NCI-H460 (cell line): Measurements from ENCODE around the gene MSMB. TPM values are rescaled to one million over a fixed set of nuclear protein-coding genes. Genes with fewer than 3 reads are reported as not detected.
A peak's percentile ranks its signal among the peaks of the same experiment; 100 is the strongest.
"Not testable (repeated sequence)": the region's sequence is repeated elsewhere in the genome, so short reads cannot be mapped to it uniquely, and the experiment has no call there.

Source experiments
- DNase-seq: peaks from one replicate; pipeline ENCODE4 v3.0.0-alpha.2; 2016; ENCODE audit warnings: low read depth; ENCODE audit errors: extremely low read depth
- total RNA-seq: library from RNA; depleted of rRNA; stranded (reverse); fragments of >200 nt; shearing (Covaris generic); gene quantifications from 2 replicates; pipeline ENCODE4 v1.2.3, GENCODE V29; 2014

The MSMB gene
- total RNA-seq, 1 experiment from 2014 or later: not detected

DNA sequence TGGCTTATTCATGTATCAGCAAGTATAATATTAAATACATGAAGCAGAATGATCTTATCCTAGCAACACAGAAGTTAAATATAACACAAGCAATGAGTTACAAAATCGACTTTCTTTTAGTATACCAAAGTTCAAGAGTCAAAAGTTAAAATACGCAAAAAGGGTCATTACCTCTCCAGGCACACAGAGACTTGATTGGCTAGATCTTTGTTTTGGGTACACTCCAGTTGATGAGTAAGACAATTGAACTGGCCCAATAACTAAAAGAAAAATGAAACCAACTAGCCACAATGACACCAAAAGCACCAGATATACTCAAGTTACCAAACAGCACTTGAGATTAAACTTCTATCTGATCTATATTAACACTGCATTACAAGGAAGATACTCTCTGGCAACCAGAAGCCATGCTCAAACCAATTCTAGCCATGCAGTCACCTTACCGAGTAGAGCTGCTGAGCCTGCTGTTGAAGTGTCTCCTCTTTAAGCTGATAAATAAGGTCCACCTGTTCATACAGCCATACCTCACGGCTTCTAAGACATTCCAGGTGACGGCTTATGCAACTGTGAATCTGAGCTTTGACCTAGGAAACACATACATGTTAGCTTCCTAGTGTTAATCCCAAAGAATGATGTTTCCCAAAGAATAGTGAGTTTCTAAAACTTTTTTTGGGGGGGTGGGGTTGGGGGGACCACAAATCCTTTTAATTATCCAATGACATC is 31.2 kb downstream of the MSMB start:
- DNase-seq: no peak

DNA sequence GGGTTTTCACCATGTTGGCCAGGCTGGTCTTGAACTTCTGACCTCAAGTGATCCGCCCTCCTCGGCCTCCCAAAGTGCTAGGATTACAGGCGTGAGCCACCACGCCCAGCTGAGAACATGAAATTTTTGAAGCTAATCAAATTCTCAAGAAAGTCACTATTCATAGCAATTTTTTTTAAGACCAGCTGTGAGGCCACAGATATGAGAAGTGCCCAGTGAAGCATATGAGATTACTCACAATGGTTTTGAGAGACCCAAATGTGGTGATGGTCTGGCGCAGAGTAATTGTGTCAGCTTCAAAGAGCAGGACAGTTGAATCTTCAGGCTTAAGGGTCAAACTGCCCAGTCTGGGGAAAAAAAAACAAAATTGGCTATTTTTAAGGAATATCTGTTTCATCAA is 31.9 kb downstream of the MSMB start:
- no peak for DNase-seq

DNA sequence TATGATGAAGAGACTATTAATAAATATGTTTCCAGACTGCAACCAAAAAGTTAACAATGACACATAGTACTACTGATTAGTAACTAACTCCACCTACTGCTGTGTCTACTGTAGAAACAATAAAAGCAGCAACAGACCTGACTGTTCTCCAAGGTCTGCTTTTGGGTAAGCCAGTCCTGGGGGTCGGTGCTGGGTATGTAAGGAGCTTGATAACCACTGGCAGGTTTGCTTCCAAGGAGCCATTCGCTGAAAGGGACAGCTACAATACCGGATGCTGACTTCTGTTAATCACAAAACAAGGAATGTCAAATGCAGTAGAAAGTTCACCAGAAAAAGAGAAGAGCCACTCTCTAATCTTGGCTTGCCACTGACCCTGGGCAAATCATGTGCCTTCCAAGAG is 33.3 kb downstream of the MSMB start:
- no peak for DNase-seq

DNA sequence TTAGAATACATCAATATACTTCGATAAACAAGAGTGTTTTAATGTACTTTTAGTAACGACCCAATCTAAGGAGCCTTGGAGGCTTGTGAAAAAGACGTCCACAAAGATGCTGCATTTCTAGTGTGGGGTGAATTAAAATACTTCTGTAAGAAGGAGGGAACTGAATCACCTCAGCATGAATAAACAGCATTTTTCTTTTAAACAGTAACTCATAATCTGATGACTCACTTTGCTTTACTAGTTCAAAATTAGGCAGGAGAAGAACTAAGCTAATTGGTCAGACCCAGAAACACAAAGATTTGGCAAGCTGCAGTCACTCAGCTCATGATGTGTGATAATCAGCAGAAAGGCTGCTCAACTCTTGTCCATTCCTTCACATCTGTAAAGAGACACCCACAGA is 39.9 kb downstream of the MSMB start:
- no peak for DNase-seq

DNA sequence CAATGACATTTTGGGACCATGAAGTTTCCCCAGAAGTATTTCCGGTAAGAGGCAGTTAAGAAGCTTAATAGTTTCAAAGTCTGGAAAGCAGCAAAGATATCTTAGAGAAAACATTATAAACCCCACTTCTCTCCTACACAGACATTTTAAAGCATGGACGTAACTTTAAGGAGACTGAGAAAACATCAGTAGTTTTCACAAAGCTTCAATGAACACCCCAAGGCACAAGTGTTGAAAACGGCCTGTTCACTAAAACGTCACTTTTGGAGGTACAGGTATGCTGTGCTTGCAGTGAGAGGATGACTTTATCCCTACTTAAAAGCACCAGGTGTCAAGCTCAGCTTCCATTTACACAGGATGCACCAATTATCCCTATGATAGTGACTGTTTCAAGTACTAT is 40.7 kb downstream of the MSMB start:
- DNase-seq: no peak

DNA sequence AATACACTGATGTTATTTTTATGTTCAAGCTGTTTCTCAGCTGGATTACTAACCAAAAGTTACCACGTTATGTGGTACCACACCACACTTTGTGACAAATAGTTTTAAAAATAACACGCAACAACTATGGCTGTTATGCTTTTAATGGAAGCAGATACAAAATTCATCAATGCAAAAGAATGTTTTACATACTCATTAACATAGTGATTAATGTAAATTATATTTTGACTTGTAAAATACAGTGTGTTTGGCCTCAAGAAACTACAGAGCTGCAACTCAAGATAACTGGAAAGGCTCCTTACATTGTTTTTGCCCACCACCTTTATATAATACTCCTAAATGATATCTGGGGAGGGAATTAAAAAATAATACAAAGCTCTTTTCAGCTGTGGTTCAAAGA is 41.1 kb downstream of the MSMB start:
- DNase-seq: no peak

DNA sequence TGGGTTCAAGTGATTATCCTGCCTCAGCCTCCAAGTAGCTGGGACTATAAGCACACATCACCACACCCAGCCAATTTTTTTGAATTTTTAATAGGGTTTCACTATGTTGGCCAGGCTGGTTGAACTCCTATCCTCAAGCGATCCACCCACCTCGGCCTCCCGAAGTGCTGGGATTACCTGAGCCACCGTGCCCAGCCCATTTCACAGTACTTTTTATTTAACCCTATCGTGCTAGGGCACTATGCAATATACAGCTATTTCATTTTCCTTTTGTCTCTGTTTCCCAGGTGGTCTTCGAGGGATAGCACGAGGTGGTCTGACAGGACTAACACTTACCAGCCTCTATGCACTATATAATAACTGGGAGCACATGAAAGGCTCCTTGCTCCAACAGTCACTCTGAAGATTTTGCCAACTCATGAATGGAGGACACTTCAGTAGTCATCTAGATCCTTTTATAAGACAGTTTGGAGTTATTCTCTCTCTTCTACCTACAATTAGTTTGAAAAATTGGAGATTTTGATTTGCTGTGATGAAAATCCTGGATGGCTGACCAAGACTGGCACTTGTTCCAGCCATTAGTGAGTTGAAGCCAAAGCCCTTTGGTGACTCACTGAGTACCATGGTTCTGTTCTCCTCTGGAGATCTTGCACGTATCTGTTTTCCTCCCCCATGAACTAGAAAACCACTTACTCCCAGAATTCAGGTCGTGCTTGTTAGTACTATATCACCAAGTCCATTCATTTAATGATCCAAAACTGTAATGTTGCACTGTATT is 43.0 kb downstream of the MSMB start:
- no peak for DNase-seq

DNA sequence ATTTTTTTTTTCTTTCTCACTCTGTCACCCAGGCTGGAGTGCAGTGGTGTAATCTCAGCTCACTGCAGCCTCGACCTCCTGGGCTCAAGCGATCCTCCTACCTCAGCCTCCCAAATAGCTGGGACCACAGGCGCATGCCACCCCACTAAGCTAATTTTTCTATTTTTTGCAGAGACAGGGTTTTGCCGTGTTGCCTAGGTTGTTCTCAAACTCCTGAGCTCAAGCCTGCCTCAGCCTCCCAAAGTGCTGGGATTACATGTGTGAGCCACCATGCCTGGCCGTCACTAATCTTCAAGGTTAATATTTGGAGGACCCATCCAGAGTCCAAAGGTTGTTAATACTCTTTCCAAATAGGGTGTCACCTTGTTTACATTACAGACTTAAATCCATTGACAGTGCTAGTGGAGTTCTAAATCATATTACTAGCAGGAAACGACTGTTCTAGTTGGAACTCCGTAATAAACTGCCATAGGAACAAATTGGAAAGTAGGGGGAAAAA is 43.8 kb downstream of the MSMB start:
- DNase-seq: not testable (repeated sequence)

DNA sequence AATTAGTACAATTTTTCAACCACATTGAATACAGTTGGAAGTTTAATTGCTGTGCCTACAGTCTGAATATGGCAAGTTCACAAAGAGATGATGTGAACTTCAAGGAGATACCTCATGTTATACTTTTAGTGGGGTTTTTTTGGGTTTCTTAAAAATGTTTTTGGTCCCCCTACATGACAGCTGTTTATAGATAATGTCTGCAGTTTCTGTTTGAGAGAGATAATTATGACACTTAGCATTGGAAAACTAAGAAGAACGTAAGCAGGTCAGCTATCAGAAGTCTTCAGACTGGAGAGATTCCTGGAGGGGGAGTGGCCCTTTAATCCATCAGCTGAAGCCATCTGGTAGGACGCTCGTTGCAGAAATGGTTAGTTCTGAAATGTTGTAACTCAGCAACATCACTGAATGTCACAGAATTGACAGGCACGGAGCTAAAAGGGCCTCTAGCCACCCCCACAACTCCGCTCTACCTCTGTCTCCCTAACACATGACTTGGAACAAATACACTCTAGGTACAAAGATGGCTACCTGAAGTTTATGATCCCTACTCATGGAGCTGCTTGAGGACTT is 44.8 kb downstream of the MSMB start:
- DNase-seq: no peak

DNA sequence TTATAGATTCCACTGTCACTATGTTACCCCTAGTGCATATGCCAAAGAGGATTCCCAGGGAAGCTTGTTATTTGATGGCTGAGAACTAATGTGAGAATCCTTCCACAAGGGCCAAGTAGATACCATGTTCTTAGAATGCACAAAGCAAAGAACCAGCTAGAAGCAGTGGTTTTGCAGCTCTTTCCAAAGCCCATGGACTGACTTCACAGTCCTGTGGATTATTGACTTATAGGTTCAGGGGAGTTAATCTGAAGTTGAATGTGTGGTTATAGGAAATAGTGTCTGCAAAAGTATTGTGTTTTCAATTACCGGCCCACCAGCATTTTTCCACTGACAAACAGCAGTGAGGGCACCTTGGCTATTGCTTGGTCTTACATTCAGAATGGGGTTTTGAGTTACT is 45.5 kb downstream of the MSMB start:
- no peak for DNase-seq

DNA sequence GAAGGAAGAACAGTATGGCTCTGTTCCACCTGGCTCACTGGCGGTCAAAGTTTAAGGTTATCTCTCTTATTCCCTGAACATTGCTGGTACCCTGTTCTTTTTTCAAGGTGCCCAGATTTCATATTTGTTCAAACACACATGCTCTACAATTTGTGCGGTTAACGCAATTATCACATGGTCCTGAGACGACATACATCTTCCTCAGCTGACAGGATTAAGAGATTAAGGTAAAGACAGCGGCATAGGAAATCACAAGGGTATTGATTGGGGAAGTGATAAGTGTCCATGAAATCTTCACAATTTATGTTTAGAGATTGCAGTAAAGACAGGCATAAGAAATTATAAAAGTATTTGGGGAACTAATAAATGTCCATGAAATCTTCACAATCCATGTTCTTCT is 46.1 kb downstream of the MSMB start:
- DNase-seq: not testable (repeated sequence)

DNA sequence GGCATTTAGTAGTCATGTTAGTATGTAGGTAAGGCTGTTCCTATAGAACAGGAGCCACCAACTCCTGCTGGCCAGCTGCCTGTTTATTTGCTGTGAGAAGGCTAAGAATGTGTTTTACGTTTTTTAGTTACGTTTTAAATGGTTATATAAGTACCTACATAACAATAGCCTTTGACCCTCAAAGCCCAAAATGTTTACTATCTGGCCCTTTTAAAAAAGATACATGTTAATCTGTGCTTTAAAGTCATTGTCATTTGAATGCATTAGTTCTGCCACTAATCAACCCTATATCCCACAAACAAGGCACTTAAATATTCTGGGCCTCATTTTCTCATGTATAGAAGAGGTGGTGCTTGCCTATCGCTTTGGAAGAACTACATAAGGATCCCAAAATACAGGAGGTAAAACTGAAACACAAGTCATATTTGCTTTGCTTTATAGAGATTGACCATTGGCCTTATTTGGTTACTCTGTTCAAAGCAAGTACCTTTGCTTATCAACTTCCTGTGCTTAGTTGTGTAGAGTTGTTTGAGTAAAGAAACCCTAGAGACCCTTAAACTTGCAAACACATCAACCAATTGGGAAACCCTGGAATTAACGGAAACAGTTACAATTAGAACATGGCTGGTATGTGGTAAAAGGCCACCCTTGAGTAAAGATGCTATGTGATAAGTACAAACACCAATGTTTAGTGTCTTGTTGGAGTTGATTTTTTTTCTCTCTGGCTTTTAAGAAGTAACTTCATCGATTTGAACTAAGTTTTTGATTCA is 47.9 kb downstream of the MSMB start:
- no peak for DNase-seq

DNA sequence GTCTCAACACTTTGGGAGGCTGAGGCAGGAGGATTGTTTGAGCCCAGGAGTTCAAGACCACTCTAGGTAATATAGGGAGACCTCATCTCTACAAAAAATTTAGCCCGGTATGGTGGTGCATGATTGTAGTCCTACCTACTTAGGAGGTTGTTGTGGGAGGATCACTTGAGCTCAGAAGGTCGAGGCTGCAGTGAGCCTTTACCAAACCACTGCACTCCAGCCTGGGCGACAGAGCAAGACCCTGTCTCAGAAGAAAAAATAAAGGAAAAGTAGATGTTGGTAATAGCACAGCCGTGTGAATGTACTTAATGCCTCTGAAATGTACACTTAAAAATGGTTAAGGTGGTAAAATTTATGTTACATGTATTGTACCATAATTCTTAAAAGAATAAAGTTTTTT is 48.5 kb downstream of the MSMB start:
- DNase-seq: no peak

DNA sequence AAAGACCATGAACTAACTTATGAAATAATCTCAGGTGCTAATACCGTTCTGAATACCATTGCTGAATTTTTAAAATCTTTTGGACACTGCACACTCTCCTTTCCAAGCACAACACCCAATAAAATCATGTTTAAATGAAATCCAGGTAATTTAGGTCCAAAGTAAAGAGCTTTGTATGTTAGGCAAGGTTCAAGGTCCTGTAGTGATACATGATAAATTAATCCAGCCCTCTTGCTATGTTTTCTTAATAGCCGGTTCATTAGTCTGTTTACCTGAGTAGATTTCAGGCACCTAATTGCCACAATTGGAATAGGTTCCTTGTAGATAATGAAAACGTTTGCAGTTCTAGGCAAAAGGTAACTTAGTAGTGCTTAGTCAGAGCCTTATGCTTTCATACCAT is 60.5 kb downstream of the MSMB start:
- not testable (repeated sequence) for DNase-seq

DNA sequence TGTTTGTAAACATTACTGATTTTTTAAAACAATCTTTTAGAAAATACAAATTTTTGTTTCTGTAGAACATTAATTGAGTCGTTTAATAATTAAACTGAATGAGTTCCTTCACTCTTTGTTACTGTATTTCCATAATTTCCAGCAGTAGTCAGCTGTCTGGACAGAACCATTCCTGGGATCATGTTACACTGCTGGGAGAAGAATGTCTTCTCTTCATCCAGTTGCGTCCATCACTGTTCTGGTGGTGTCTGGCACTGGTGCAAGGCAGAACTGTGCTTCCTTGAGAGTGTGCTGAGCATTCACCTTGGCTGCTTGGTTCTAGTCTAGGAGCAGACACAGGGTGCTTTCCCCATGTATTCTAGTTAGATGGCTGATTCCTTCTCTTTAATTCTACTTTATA is 61.6 kb downstream of the MSMB start:
- DNase-seq: not testable (repeated sequence)

DNA sequence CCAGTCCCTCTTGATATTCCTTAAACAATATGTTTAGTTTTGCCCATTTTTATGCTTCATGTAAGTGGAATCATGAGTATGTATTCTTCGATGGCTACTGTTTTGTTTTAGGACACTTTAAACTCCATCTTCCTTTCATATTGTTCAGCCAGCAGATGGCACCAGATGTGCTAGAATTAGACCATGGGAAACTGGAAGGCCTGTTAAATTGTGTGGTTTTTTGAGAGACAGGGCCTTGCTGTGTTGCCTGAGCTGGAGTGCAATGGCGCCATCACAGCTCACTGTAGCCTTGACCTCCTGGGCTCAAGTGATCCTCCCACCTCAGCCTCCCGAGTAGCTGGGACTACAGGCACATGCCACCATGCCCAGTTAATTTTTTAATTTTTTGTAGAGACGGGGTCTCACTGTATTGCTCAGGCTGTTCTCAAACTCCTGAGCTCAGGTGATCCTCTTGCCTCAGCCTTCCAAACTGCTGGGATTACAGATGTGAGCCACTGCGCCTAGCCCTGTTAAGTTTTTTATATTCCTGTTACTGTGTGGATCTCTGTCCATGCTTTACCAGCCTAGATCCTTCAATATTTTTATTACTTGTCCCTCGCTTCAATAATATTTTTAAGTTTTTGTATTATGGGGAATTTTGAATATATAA is 62.4 kb downstream of the MSMB start:
- peak; percentile 36 for DNase-seq
